NCI-H82 treated with DMSO at 0.1 percent for 48 hours (cell line): ENCODE measurements around the gene APOA4.

Experiments
- DNase-seq: peaks from one replicate; lab custom pipeline; 2025; ENCODE audit not compliant: unreplicated experiment; lab: John Stamatoyannopoulos, UW

APOA4 gene

GRCh38 chr11:116823031-116823843, at the start of gene APOA4:
TSS of gene APOA4 (minus strand) at chr11:116823304. CDS start at chr11:116823191, 113 bp downstream.
- DNase-seq = no peak

GRCh38 chr11:116871248-116871647, 48.1 kb upstream of the APOA4 start:
- DNase-seq = no peak

- DNase-seq = no peak
These were observed 47.0 kb upstream of the APOA4 start for GRCh38 chr11:116870054-116870453.

GRCh38 chr11:116869610-116870009, 46.5 kb upstream of the APOA4 start:
- no peak for DNase-seq

GRCh38 chr11:116868066-116868465, 45.0 kb upstream of the APOA4 start:
- DNase-seq = no peak

- no peak for DNase-seq
These were observed 44.5 kb upstream of the APOA4 start for GRCh38 chr11:116867619-116868018.

- no peak for DNase-seq
These were observed 43.8 kb upstream of the APOA4 start for GRCh38 chr11:116866804-116867455.

- DNase-seq = no peak
These were observed 42.6 kb upstream of the APOA4 start for GRCh38 chr11:116865696-116866095.

GRCh38 chr11:116864531-116864930, 41.4 kb upstream of the APOA4 start:
- no peak for DNase-seq

GRCh38 chr11:116862951-116863350, 39.8 kb upstream of the APOA4 start:
- no peak for DNase-seq

- no peak for DNase-seq
These were observed 39.1 kb upstream of the APOA4 start for GRCh38 chr11:116862185-116862584.

- no peak for DNase-seq
These were observed 38.4 kb upstream of the APOA4 start for GRCh38 chr11:116861539-116861938.

GRCh38 chr11:116860303-116860702, 37.2 kb upstream of the APOA4 start:
- no peak for DNase-seq

- no peak for DNase-seq
These were observed 36.1 kb upstream of the APOA4 start for GRCh38 chr11:116859175-116859574.

- DNase-seq = no peak
These were observed 34.8 kb upstream of the APOA4 start for GRCh38 chr11:116857936-116858335.

- DNase-seq = no peak
These were observed 34.2 kb upstream of the APOA4 start for GRCh38 chr11:116857316-116857715.

- no peak for DNase-seq
These were observed 33.3 kb upstream of the APOA4 start for GRCh38 chr11:116856423-116856822.

- DNase-seq = no peak
These were observed 32.3 kb upstream of the APOA4 start for GRCh38 chr11:116855413-116855812.

GRCh38 chr11:116853461-116854073, 30.5 kb upstream of the APOA4 start:
- no peak for DNase-seq

- no peak for DNase-seq
These were observed 29.3 kb upstream of the APOA4 start for GRCh38 chr11:116852261-116853031.

GRCh38 chr11:116851626-116852025, 28.5 kb upstream of the APOA4 start:
- no peak for DNase-seq
